NCI-H2107 (cell line): Measurements from ENCODE around the gene FAM83G.

Experiments used
- DNase-seq: peaks from one replicate; lab custom pipeline; 2025; lab: John Stamatoyannopoulos, UW

Gene FAM83G

GRCh38 chr17:18987862-18988545, 16.6 kb downstream of the FAM83G start:
- DNase-seq: no peak

- no peak for DNase-seq
These were observed 17.3 kb downstream of the FAM83G start for GRCh38 chr17:18987230-18987610.

- no peak for DNase-seq
These were observed 17.9 kb downstream of the FAM83G start for GRCh38 chr17:18986541-18987229.

- DNase-seq: no peak
These were observed 19.1 kb downstream of the FAM83G start for GRCh38 chr17:18985475-18985874.

- no peak for DNase-seq
These were observed 20.1 kb downstream of the FAM83G start for GRCh38 chr17:18984273-18985114.

GRCh38 chr17:18981642-18982424, 22.7 kb downstream of the FAM83G start:
- no peak for DNase-seq

GRCh38 chr17:18981335-18981641, 23.3 kb downstream of the FAM83G start:
- DNase-seq: no peak

- no peak for DNase-seq
These were observed 23.8 kb downstream of the FAM83G start for GRCh38 chr17:18980682-18981334.

GRCh38 chr17:18978655-18979054, 25.9 kb downstream of the FAM83G start:
- DNase-seq: no peak

- DNase-seq: no peak
These were observed 26.5 kb downstream of the FAM83G start for GRCh38 chr17:18978050-18978449.

GRCh38 chr17:18977646-18978045, 26.9 kb downstream of the FAM83G start:
- no peak for DNase-seq

GRCh38 chr17:18977021-18977420, 27.5 kb downstream of the FAM83G start:
- no peak for DNase-seq

- DNase-seq: no peak
These were observed 28.4 kb downstream of the FAM83G start for GRCh38 chr17:18976201-18976600.

- no peak for DNase-seq
These were observed 29.0 kb downstream of the FAM83G start for GRCh38 chr17:18975597-18975996.

- DNase-seq: no peak
These were observed 30.0 kb downstream of the FAM83G start for GRCh38 chr17:18974407-18975149.

GRCh38 chr17:18971801-18972200, 32.8 kb downstream of the FAM83G start:
- DNase-seq: no peak

GRCh38 chr17:18970582-18971480, 33.7 kb downstream of the FAM83G start:
- no peak for DNase-seq

GRCh38 chr17:18968945-18969887, 35.3 kb downstream of the FAM83G start:
- no peak for DNase-seq

- no peak for DNase-seq
These were observed 36.2 kb downstream of the FAM83G start for GRCh38 chr17:18968345-18968744.
